GM21381 (cell line): ENCODE measurements around the gene ARAP3.
A peak's percentile ranks its signal among the peaks of the same experiment; 100 is the strongest.

Experiments used
- ATAC-seq: cut with Tn5 transposase; IDR thresholded peaks from one replicate; pipeline ENCODE4 v1.9.1; 2021; ENCODE audit warnings: mild to moderate bottlenecking, moderate library complexity; ENCODE audit not compliant: unreplicated experiment

The ARAP3 gene

GRCh38 chr5:141701360-141702119, 19.5 kb upstream of the ARAP3 start:
- peak; percentile 54 for ATAC-seq

GRCh38 chr5:141697586-141697985, 15.6 kb upstream of the ARAP3 start:
- no peak for ATAC-seq

GRCh38 chr5:141696431-141696830, 14.4 kb upstream of the ARAP3 start:
- no peak for ATAC-seq

GRCh38 chr5:141695627-141696215, 13.7 kb upstream of the ARAP3 start:
- ATAC-seq, result no peak

- ATAC-seq, result no peak
Measured at GRCh38 chr5:141694479-141694878, 12.4 kb upstream of the ARAP3 start.

- ATAC-seq, result no peak
Measured at GRCh38 chr5:141692919-141693725, 11.1 kb upstream of the ARAP3 start.

GRCh38 chr5:141692533-141692888, 10.5 kb upstream of the ARAP3 start:
- ATAC-seq, result no peak

- ATAC-seq, result peak; percentile 82
Measured at GRCh38 chr5:141691867-141692532, 10.0 kb upstream of the ARAP3 start.

- no peak for ATAC-seq
Measured at GRCh38 chr5:141691286-141691866, 9.3 kb upstream of the ARAP3 start.

- ATAC-seq, result no peak
Measured at GRCh38 chr5:141686648-141687416, 4.8 kb upstream of the ARAP3 start.

- no peak for ATAC-seq
Measured at GRCh38 chr5:141685591-141685990, 3.6 kb upstream of the ARAP3 start.

- no peak for ATAC-seq
Measured at GRCh38 chr5:141683596-141684141, 1.6 kb upstream of the ARAP3 start.

GRCh38 chr5:141681295-141681694, 735 bp downstream of the ARAP3 start:
- no peak for ATAC-seq

GRCh38 chr5:141680751-141681201, 1.3 kb downstream of the ARAP3 start:
- ATAC-seq, result no peak

- ATAC-seq, result no peak
Measured at GRCh38 chr5:141680178-141680577, 1.9 kb downstream of the ARAP3 start.

GRCh38 chr5:141677415-141677814, 4.6 kb downstream of the ARAP3 start:
- no peak for ATAC-seq

GRCh38 chr5:141675672-141676071, 6.4 kb downstream of the ARAP3 start:
- ATAC-seq, result no peak

- ATAC-seq, result no peak
Measured at GRCh38 chr5:141674747-141675146, 7.3 kb downstream of the ARAP3 start.

- ATAC-seq, result no peak
Measured at GRCh38 chr5:141672841-141673813, 8.9 kb downstream of the ARAP3 start.
